Left cardiac atrium (tissue), 4 donors: ENCODE measurements around the gene TTLL12. TPM values are rescaled to one million over a fixed set of nuclear protein-coding genes. Genes with fewer than 3 reads are reported as not detected.
"Not testable (repeated sequence)": the region's sequence is repeated elsewhere in the genome, so short reads cannot be mapped to it uniquely, and the experiment has no call there.

Source experiments
- ATAC-seq, 2 donors: fragments of 200-7000 bp; cut with Tn5 transposase; one replicate each; pipeline ENCODE4 v1.9.1; 2020; ENCODE audit warnings: mild to moderate bottlenecking in 2 of 2, moderate library complexity in 2 of 2
- DNase-seq: peaks from one replicate; pipeline ENCODE4 v3.0.0-alpha.2; 2020
- intact Hi-C, 2 donors: fragments of 100-400 bp; cut with DNase I; formaldehyde crosslinking; loops; one replicate each; pipeline versions ENCODE4 v1.14.1 to v1.15.1; 2022 to 2023
- total RNA-seq, 2 donors: library from RNA; stranded (reverse); fragmentation: NEBNext Ultra II Directional; extraction: Animal tissue kit (Norgen Biotek cat#: 25700); gene quantifications; one replicate each; pipeline ENCODE4 v1.2.1, GENCODE V29; 2021
- donor health status: DM: no; HTN: yes; CAD: no.
- donor health status: DM: no; HTN: yes; CAD: no; lungs with severe emphysema.
- donor health status: DM: yes; HTN: yes; CAD: no.
- donor health status: Dilated cardiomyopathy.

TTLL12 gene
- total RNA-seq, 2 donors from 2014 or later = 9.3 to 10.3 TPM

GRCh38 chr22:43146332-43146731 is 40.6 kb downstream of the TTLL12 start:
- ATAC-seq, intact Hi-C loops, DNase-seq: not testable (repeated sequence)

GRCh38 chr22:43145371-43145770 is 41.6 kb downstream of the TTLL12 start:
- ATAC-seq, intact Hi-C loops, DNase-seq: not testable (repeated sequence)

GRCh38 chr22:43144949-43145348 is 42.0 kb downstream of the TTLL12 start:
- intact Hi-C loops = no loop called here
- ATAC-seq = no peak
- DNase-seq = no peak

- intact Hi-C loops = no loop called here
- peak; percentile 92 for DNase-seq
- ATAC-seq = peak; percentile 93 to 96
Measured at GRCh38 chr22:43142880-43143562, 43.9 kb downstream of the TTLL12 start, which contains the start of gene MCAT. TSS of gene MCAT (minus strand) at chr22:43143398. CDS start at chr22:43143348, 50 bp downstream.

- intact Hi-C loops = no loop called here
- DNase-seq (no peak), ATAC-seq (no peak)
Measured at GRCh38 chr22:43136801-43137200, 50.1 kb downstream of the TTLL12 start.

- intact Hi-C loops = no loop called here
- ATAC-seq (peak; percentile 47 to 62), DNase-seq (peak; percentile 61)
Measured at GRCh38 chr22:43136255-43136654, 50.7 kb downstream of the TTLL12 start.

GRCh38 chr22:43135565-43135964 is 51.4 kb downstream of the TTLL12 start:
- ATAC-seq (no peak), DNase-seq (no peak)
- intact Hi-C loops = no loop called here

GRCh38 chr22:43134553-43134952 is 52.4 kb downstream of the TTLL12 start:
- intact Hi-C loops = no loop called here
- no peak for DNase-seq
- ATAC-seq = no peak

GRCh38 chr22:43133401-43133800 is 53.5 kb downstream of the TTLL12 start:
- intact Hi-C loops = no loop called here
- ATAC-seq (no peak), DNase-seq (no peak)

- intact Hi-C loops = no loop called here
- peak; percentile 63 to 77 for ATAC-seq
Measured at GRCh38 chr22:43131773-43132501, 55.0 kb downstream of the TTLL12 start.

GRCh38 chr22:43129426-43130425 is 57.2 kb downstream of the TTLL12 start:
- intact Hi-C loops = no loop called here
- ATAC-seq = no peak
- no peak for DNase-seq

More at GRCh38 chr22:43131773-43132501, 55.0 kb downstream of the TTLL12 start:
- DNase-seq = peak; percentile 64

- intact Hi-C loops = no loop called here
- DNase-seq = no peak
- no peak for ATAC-seq
Measured at GRCh38 chr22:43128928-43129424, 58.0 kb downstream of the TTLL12 start.

GRCh38 chr22:43128116-43128515 is 58.8 kb downstream of the TTLL12 start:
- no peak for DNase-seq
- intact Hi-C loops = no loop called here

GRCh38 chr22:43127166-43127908 is 59.6 kb downstream of the TTLL12 start:
- DNase-seq (no peak), ATAC-seq (no peak)
- intact Hi-C loops = no loop called here

More at GRCh38 chr22:43128116-43128515, 58.8 kb downstream of the TTLL12 start:
- ATAC-seq = no peak

GRCh38 chr22:43126501-43127165 is 60.3 kb downstream of the TTLL12 start:
- intact Hi-C loops = no loop called here
- ATAC-seq (peak in 1 of 2 donors; percentile 47), DNase-seq (no peak)

GRCh38 chr22:43118953-43119458 is 67.9 kb downstream of the TTLL12 start:
- intact Hi-C loops = loop anchor here in 1 of 2 donors (10.0 kb wide), 1 partner anchor 56 kb away; no protein-coding TSS in a partner anchor
- DNase-seq (no peak), ATAC-seq (peak in 1 of 2 donors; percentile 12)
